Ramos (cell line): ENCODE measurements around the gene SERPINH1.
"Not testable (repeated sequence)": the region's sequence is repeated elsewhere in the genome, so short reads cannot be mapped to it uniquely, and the experiment has no call there.

Source experiments
- in situ Hi-C: fragments of 300-500 bp; cut with MboI; formaldehyde crosslinking; loops from one replicate; pipeline ENCODE4 v1.14.3; 2022; ENCODE audit warnings: low sequenced_read_pairs; ENCODE audit not compliant: unreplicated experiment

The SERPINH1 gene

GRCh38 chr11:75570559-75571139 lies 8.6 kb downstream of the SERPINH1 start:
- in situ Hi-C loops, result no loop called here

GRCh38 chr11:75571625-75572024 lies 9.6 kb downstream of the SERPINH1 start:
- in situ Hi-C loops, result no loop called here

- in situ Hi-C loops, result no loop called here
These were observed 10.7 kb downstream of the SERPINH1 start for GRCh38 chr11:75572744-75573143.

GRCh38 chr11:75574698-75575602 lies 12.9 kb downstream of the SERPINH1 start:
- in situ Hi-C loops, result no loop called here

- in situ Hi-C loops, result no loop called here
These were observed 14.0 kb downstream of the SERPINH1 start for GRCh38 chr11:75576017-75576416.

- in situ Hi-C loops, result no loop called here
These were observed 14.5 kb downstream of the SERPINH1 start for GRCh38 chr11:75576499-75576918.

- in situ Hi-C loops, result no loop called here
These were observed 15.2 kb downstream of the SERPINH1 start for GRCh38 chr11:75577207-75577606.

GRCh38 chr11:75578977-75579376 lies 16.9 kb downstream of the SERPINH1 start:
- in situ Hi-C loops, result no loop called here

- in situ Hi-C loops, result no loop called here
These were observed 17.8 kb downstream of the SERPINH1 start for GRCh38 chr11:75579841-75580240.

GRCh38 chr11:75582506-75582894 lies 20.4 kb downstream of the SERPINH1 start:
- in situ Hi-C loops, result no loop called here

- in situ Hi-C loops, result no loop called here
These were observed 21.1 kb downstream of the SERPINH1 start for GRCh38 chr11:75582895-75583717.

GRCh38 chr11:75583718-75584658 lies 21.9 kb downstream of the SERPINH1 start:
- in situ Hi-C loops, result no loop called here

GRCh38 chr11:75584659-75585292 lies 22.7 kb downstream of the SERPINH1 start:
- in situ Hi-C loops, result not testable (repeated sequence)

- in situ Hi-C loops, result no loop called here
These were observed 23.2 kb downstream of the SERPINH1 start for GRCh38 chr11:75585293-75585670.

GRCh38 chr11:75586395-75586794 lies 24.3 kb downstream of the SERPINH1 start:
- in situ Hi-C loops, result no loop called here

GRCh38 chr11:75588051-75588481 lies 26.0 kb downstream of the SERPINH1 start:
- in situ Hi-C loops, result no loop called here

- in situ Hi-C loops, result no loop called here
These were observed 27.0 kb downstream of the SERPINH1 start for GRCh38 chr11:75589051-75589450.

- in situ Hi-C loops, result no loop called here
These were observed 27.9 kb downstream of the SERPINH1 start for GRCh38 chr11:75589933-75590332.

- in situ Hi-C loops, result no loop called here
These were observed 29.3 kb downstream of the SERPINH1 start for GRCh38 chr11:75591371-75591770.
